GM12873 (cell line): ENCODE data around the gene MIPOL1.

Experiments
- TF ChIP-seq, protein P1 (sequence below): IDR thresholded peaks from 2 replicates; pipeline ENCODE4 v1.5.1; 2012; ENCODE audit warnings: low read depth, mild to moderate bottlenecking, moderate library complexity, low read length, control low read depth; ENCODE audit not compliant: insufficient read depth; ENCODE audit errors: missing control alignments

MIPOL1 gene, protein sequence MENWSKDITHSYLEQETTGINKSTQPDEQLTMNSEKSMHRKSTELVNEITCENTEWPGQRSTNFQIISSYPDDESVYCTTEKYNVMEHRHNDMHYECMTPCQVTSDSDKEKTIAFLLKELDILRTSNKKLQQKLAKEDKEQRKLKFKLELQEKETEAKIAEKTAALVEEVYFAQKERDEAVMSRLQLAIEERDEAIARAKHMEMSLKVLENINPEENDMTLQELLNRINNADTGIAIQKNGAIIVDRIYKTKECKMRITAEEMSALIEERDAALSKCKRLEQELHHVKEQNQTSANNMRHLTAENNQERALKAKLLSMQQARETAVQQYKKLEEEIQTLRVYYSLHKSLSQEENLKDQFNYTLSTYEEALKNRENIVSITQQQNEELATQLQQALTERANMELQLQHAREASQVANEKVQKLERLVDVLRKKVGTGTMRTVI

DNA sequence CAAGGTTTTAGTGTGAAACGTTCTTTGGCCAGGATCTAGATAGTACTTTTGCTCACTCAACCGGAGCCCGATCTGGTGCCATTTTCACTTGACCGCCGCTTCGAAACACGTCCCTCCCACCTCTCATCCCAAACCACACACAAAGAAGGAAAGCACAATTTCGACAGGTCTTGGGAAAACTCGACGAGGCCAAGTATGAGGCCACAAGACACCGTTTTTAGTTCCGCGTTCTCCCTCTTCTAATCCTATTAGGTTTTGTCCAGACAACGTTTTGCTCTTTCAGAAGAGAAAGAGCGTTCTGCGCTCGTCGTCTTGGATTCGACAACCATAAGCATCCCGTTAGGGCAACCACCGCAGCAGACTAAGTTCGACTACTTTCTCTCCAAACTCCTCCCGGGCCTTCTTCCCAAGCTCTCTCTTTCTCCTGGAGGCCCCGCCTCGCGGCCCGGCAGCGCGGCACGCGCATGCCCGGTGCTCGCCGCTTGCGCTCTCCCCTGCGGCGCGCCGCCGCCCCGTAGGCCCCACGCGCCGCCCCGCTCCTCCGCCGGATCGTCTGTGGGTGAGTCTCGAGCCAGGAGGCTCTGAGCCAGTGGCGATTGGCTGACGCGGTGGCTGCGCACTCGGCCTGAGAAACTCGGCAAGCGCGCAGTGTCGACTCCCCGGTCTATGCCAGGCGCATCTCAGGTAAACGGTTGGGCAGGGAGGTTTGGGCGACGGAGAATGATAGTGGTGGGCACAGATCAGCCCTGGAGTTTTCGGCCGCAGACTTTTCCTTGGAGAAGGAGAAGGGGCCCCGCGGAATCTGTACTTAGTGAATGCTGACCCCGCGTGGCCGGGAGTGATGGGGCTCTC, at the start of gene MIPOL1:
TSS of gene MIPOL1 (plus strand) at position 517 of the 852 bp plus-strand sequence. CDS start 49,952 bp downstream, outside the sequence.
- TF ChIP-seq, protein P1, sequence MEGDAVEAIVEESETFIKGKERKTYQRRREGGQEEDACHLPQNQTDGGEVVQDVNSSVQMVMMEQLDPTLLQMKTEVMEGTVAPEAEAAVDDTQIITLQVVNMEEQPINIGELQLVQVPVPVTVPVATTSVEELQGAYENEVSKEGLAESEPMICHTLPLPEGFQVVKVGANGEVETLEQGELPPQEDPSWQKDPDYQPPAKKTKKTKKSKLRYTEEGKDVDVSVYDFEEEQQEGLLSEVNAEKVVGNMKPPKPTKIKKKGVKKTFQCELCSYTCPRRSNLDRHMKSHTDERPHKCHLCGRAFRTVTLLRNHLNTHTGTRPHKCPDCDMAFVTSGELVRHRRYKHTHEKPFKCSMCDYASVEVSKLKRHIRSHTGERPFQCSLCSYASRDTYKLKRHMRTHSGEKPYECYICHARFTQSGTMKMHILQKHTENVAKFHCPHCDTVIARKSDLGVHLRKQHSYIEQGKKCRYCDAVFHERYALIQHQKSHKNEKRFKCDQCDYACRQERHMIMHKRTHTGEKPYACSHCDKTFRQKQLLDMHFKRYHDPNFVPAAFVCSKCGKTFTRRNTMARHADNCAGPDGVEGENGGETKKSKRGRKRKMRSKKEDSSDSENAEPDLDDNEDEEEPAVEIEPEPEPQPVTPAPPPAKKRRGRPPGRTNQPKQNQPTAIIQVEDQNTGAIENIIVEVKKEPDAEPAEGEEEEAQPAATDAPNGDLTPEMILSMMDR, result no peak

DNA sequence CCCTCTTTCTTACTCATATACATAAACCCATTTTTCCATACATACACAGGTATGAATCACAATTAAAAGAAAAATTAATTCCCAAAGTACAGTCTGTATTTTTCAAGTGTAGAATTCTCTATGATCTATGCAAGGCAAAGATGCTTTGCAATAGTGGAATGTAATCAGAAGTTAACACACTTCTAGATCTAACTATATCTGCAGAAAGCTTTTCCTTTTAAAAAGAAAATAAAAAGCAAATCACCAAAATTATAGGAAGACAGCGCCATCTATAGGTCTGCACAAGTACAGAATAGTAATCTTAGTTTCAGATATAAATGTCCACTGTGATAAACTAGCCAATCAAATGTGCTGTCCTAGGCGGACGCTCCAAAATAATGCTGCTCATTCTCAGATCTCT, 47.3 kb upstream of the MIPOL1 start:
- TF ChIP-seq, protein P1, result peak; percentile 61

DNA sequence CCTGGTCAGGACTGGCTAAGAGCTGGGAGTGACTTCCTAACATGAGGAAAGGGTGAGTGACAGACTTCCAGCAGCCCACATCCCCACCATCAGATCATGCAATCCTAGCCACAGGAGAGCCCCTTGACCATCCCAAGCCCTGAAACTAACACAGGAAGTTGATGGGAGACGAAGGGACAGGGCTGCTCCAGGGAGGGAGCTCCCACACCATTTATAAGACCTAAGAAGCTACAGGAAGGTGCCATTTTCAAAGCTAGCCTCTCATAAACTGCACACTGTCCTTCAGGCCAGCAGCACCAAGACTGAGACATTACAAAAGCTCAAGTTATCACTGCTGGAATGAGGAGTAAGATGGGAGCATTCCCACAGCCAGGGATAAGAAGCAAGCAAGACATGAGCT, 44.7 kb upstream of the MIPOL1 start:
- TF ChIP-seq, protein P1, result no peak

DNA sequence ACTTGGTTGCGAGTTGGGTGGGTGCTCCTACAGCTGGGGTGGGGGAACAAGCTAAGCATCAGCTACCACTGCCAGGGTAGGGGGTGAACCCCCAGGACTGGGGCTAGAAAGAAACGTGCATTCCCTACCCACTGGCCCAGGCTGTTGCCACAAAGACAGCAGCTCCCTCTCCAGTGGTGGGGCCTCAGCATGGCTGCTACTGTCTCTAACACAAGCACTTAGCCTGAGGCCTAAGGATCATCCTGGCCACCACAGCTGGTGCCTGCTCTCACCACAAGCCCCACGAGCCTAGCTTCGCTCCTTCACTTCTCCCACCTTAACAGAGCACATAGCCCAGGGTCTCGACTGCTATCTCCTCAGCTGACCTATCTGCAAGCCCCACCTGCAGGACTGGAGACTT, 44.3 kb upstream of the MIPOL1 start:
- TF ChIP-seq, protein P1, result no peak

DNA sequence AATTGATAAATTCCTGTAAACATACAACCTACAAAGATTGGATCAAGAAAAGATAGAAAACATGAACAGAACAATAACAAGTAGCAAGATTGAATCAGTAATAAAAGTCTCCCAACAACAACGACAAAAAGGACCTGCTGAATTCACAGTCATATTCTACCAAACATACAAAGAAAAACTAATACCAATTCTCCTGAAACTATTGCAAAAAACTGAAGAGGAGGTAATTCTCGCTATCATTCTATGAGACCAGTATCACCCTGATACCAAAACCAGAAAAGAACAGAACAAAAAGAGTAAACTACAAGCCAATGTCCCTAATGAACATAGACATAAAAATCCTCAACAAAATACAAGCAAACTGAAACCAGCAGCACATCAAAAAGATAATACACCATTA, 39.8 kb upstream of the MIPOL1 start:
- TF ChIP-seq, protein P1, result no peak

DNA sequence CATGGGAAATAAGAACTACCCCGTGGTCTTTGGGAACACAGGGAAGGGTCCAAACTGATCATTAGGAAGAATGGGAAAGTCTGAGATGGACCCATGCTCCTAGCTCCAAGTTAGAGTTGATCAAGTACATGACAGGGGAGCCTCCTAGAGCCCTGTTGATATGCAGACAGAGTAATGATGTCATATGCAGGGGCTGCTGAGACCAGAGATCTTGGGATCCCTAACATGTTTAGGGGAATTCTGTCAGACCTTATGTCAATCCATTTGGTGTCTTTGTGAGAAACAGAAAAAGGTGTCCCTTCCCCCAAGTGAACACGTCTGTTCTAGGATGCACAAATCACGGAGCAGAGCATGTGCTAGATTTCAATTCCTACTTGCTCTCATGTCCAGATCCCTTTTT, 31.9 kb upstream of the MIPOL1 start:
- TF ChIP-seq, protein P1, result no peak
